GM12872 (cell line): ENCODE measurements around the gene RCAN2.

ENCODE experiments used
- CTCF ChIP-seq: IDR thresholded peaks from 3 replicates; pipeline ENCODE4 v1.5.1; 2011; ENCODE audit warnings: low read depth, mild to moderate bottlenecking, low read length, moderate library complexity; ENCODE audit not compliant: insufficient read depth

The RCAN2 gene

GRCh38 chr6:46255528-46255927 is 235.7 kb downstream of the RCAN2 start:
- TF ChIP-seq CTCF: no peak

- TF ChIP-seq CTCF: no peak
These were observed 236.3 kb downstream of the RCAN2 start for GRCh38 chr6:46254946-46255345.

- no peak for TF ChIP-seq CTCF
These were observed 236.9 kb downstream of the RCAN2 start for GRCh38 chr6:46254331-46254730.

GRCh38 chr6:46251583-46252339 is 239.5 kb downstream of the RCAN2 start:
- no peak for TF ChIP-seq CTCF

GRCh38 chr6:46248143-46248542 is 243.1 kb downstream of the RCAN2 start:
- TF ChIP-seq CTCF: no peak

GRCh38 chr6:46246727-46247126 is 244.5 kb downstream of the RCAN2 start:
- no peak for TF ChIP-seq CTCF

GRCh38 chr6:46246081-46246480 is 245.2 kb downstream of the RCAN2 start:
- no peak for TF ChIP-seq CTCF

GRCh38 chr6:46244670-46245069 is 246.6 kb downstream of the RCAN2 start:
- TF ChIP-seq CTCF: no peak
